Vagina (tissue), 2 donors: ENCODE measurements around the gene SUGCT.

ENCODE experiments used
- CTCF ChIP-seq, 3 experiments: fragments of 450-650 bp in 2 of 3; fragments of 200-600 bp in 1 of 3; sonication (generic) in 1 of 3; IDR thresholded peaks; one replicate each; pipeline ENCODE4 v1.5.1; 2017 to 2019; ENCODE audit warnings: antibody characterized with exemption in 3 of 3, mild to moderate bottlenecking in 2 of 3, moderate library complexity in 2 of 3
- POLR2A ChIP-seq, 2 donors: fragments of 450-650 bp; IDR thresholded peaks; one replicate each; pipeline ENCODE4 v1.6.1; 2017; ENCODE audit warnings: antibody characterized with exemption in 2 of 2, mild to moderate bottlenecking in 2 of 2, moderate library complexity in 2 of 2

DNA sequence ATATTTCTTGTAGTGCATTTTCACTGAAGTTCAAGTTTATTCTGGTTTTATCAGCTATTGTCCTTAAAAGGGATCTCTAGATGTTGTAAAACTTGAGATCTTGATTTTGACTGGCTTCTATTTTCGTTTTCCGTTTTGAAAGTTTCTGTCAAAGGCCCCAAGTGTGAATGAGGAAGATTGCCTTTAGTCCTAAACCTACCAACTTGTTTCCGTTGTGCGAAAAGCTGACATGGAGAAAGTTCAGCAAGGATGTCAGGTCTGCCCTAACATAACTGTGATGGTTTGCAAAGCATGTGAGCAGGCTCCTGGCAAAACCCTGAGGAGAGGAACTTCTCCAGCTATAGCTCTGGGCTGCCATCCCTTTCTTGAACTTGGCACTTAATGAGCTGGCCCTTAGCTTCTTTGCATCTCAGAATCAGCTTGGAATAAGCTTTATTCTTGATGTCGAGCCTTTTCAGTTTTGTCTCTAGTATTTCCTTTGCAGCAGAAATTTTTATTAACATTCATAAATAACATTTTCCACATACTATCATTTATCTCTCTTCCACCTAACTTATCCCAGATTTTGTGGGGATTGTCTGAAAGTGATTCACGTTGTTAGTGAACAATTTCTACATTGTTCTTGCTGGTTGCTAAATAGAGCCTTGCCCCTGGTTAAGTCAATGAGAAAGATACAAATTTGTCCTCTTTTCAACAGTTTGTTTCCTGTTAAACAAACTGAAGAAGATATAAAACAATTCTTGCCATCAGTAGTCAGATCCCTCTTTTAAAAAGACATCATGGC lies 559.4 kb downstream of the SUGCT start:
- no peak for TF ChIP-seq CTCF (IDR thresholded peaks at IDR 0.05)
- TF ChIP-seq POLR2A (IDR thresholded peaks at IDR 0.05): no peak
